SHP77 treated with DMSO at 0.1 percent for 48 hours (cell line): ENCODE data around the gene DIRAS1.
"Not testable (repeated sequence)": the region's sequence is repeated elsewhere in the genome, so short reads cannot be mapped to it uniquely, and the experiment has no call there.

Experiments
- DNase-seq: peaks from one replicate; lab custom pipeline; 2025; lab: John Stamatoyannopoulos, UW

DIRAS1 gene

GRCh38 chr19:2711172-2711874 lies 9.8 kb downstream of the DIRAS1 start:
- no peak for DNase-seq

- DNase-seq = no peak
Measured at GRCh38 chr19:2706251-2706650, 14.9 kb downstream of the DIRAS1 start.

GRCh38 chr19:2703691-2704216 lies 17.4 kb downstream of the DIRAS1 start:
- no peak for DNase-seq

GRCh38 chr19:2703077-2703437 lies 18.1 kb downstream of the DIRAS1 start:
- DNase-seq = no peak

GRCh38 chr19:2702170-2703076 lies 18.7 kb downstream of the DIRAS1 start, which contains the start of gene GNG7:
Gene GNG7, minus strand, starts transcription at chr19:2702694. Its CDS starts 182,006 bp downstream, at chr19:2520688.
- peak; percentile 9 for DNase-seq

GRCh38 chr19:2701361-2702169 lies 19.6 kb downstream of the DIRAS1 start:
- DNase-seq = no peak

- no peak for DNase-seq
Measured at GRCh38 chr19:2700660-2701360, 20.4 kb downstream of the DIRAS1 start.

- DNase-seq = no peak
Measured at GRCh38 chr19:2699413-2700140, 21.6 kb downstream of the DIRAS1 start.

- no peak for DNase-seq
Measured at GRCh38 chr19:2694196-2694595, 27.0 kb downstream of the DIRAS1 start.

GRCh38 chr19:2693492-2694160 lies 27.5 kb downstream of the DIRAS1 start:
- DNase-seq = no peak

- DNase-seq = no peak
Measured at GRCh38 chr19:2691951-2692350, 29.2 kb downstream of the DIRAS1 start.

GRCh38 chr19:2690856-2691255 lies 30.3 kb downstream of the DIRAS1 start:
- no peak for DNase-seq

- no peak for DNase-seq
Measured at GRCh38 chr19:2686360-2686759, 34.8 kb downstream of the DIRAS1 start.

- DNase-seq = no peak
Measured at GRCh38 chr19:2685204-2685704, 35.9 kb downstream of the DIRAS1 start.

GRCh38 chr19:2683430-2684003 lies 37.7 kb downstream of the DIRAS1 start:
- DNase-seq = no peak

- no peak for DNase-seq
Measured at GRCh38 chr19:2680808-2681207, 40.4 kb downstream of the DIRAS1 start.

- DNase-seq = no peak
Measured at GRCh38 chr19:2679439-2679838, 41.7 kb downstream of the DIRAS1 start.

GRCh38 chr19:2678948-2679347 lies 42.2 kb downstream of the DIRAS1 start:
- not testable (repeated sequence) for DNase-seq

- no peak for DNase-seq
Measured at GRCh38 chr19:2678044-2678671, 43.0 kb downstream of the DIRAS1 start.
